Inferior parietal cortex (tissue), 1 donor: ENCODE results near the gene ZNF775.
A peak's percentile ranks its signal among the peaks of the same experiment; 100 is the strongest.

Source experiments
- DNase-seq: peaks from one replicate; pipeline ENCODE4 v3.0.0-alpha.2; 2016; ENCODE audit errors: extremely low spot score

Gene ZNF775

GRCh38 chr7:150378853-150379440 is at the start of gene ZNF775:
Gene ZNF775 (plus strand): TSS chr7:150379330. CDS start chr7:150388471, 9,141 bp downstream.
- DNase-seq = peak; percentile 93

GRCh38 chr7:150329331-150330120 is 49.6 kb upstream of the ZNF775 start:
- DNase-seq = no peak

- no peak for DNase-seq
These were observed 48.8 kb upstream of the ZNF775 start for GRCh38 chr7:150330211-150330885.

- no peak for DNase-seq
These were observed 46.1 kb upstream of the ZNF775 start for GRCh38 chr7:150332852-150333635.

- DNase-seq = no peak
These were observed 45.5 kb upstream of the ZNF775 start for GRCh38 chr7:150333659-150334058.

- no peak for DNase-seq
These were observed 45.0 kb upstream of the ZNF775 start for GRCh38 chr7:150334108-150334507.

- no peak for DNase-seq
These were observed 43.9 kb upstream of the ZNF775 start for GRCh38 chr7:150335108-150335773.

GRCh38 chr7:150335774-150336112 is 43.4 kb upstream of the ZNF775 start:
- DNase-seq = no peak

- DNase-seq = no peak
These were observed 42.4 kb upstream of the ZNF775 start for GRCh38 chr7:150336746-150337145.

GRCh38 chr7:150337179-150337578 is 42.0 kb upstream of the ZNF775 start:
- DNase-seq = no peak

GRCh38 chr7:150337659-150338081 is 41.5 kb upstream of the ZNF775 start:
- DNase-seq = no peak

- DNase-seq = no peak
These were observed 40.8 kb upstream of the ZNF775 start for GRCh38 chr7:150338166-150338829.

GRCh38 chr7:150339409-150339809 is 39.7 kb upstream of the ZNF775 start:
- DNase-seq = no peak

- no peak for DNase-seq
These were observed 38.9 kb upstream of the ZNF775 start for GRCh38 chr7:150340024-150340749.

- DNase-seq = no peak
These were observed 38.3 kb upstream of the ZNF775 start for GRCh38 chr7:150340875-150341262.

GRCh38 chr7:150341263-150342120 is 37.6 kb upstream of the ZNF775 start, which contains the start of gene RARRES2:
Gene RARRES2 (minus strand): TSS chr7:150341629. CDS start chr7:150340609, 1,020 bp downstream.
- DNase-seq = no peak

- no peak for DNase-seq
These were observed 37.1 kb upstream of the ZNF775 start for GRCh38 chr7:150342121-150342408.

GRCh38 chr7:150343225-150343624 is 35.9 kb upstream of the ZNF775 start:
- DNase-seq = no peak

GRCh38 chr7:150344299-150344698 is 34.8 kb upstream of the ZNF775 start:
- no peak for DNase-seq
